HEK293 (cell line): ENCODE results near the gene MCM10.

ENCODE experiments used
- ATF2 ChIP-seq: fragments of 450-650 bp; formaldehyde crosslinking; IDR thresholded peaks from 2 replicates; pipeline ENCODE4 v1.5.1; 2016; ENCODE audit warnings: missing biosample characterization, missing genetic modification characterization, low read depth
- CTCF ChIP-seq: fragments of 450-650 bp; formaldehyde crosslinking; IDR thresholded peaks from 2 replicates; pipeline ENCODE4 v1.5.1; 2016; ENCODE audit warnings: missing biosample characterization, missing genetic modification characterization
- KLF10 ChIP-seq: fragments of 450-650 bp; IDR thresholded peaks from 2 replicates; pipeline ENCODE4 v1.5.1; 2018; ENCODE audit warnings: missing biosample characterization, mild to moderate bottlenecking, missing genetic modification characterization
- SETDB1 ChIP-seq: IDR thresholded peaks from one replicate; pipeline ENCODE4 v1.6.1; 2017; ENCODE audit warnings: mild to moderate bottlenecking, low read length, moderate library complexity, mixed read lengths; ENCODE audit not compliant: insufficient read length
- YY1 ChIP-seq: fragments of 450-650 bp; formaldehyde crosslinking; IDR thresholded peaks from 2 replicates; pipeline ENCODE4 v1.5.1; 2018; ENCODE audit warnings: missing biosample characterization, missing genetic modification characterization
- ZBTB1 ChIP-seq: fragments of 450-650 bp; formaldehyde crosslinking; IDR thresholded peaks from 2 replicates; pipeline ENCODE4 v1.5.1; 2016; ENCODE audit warnings: missing biosample characterization, missing genetic modification characterization
- ZNF121 ChIP-seq: fragments of 450-650 bp; formaldehyde crosslinking; IDR thresholded peaks from 2 replicates; pipeline ENCODE4 v1.5.1; 2016; ENCODE audit warnings: missing biosample characterization, missing genetic modification characterization
- ZNF18 ChIP-seq: fragments of 450-650 bp; formaldehyde crosslinking; IDR thresholded peaks from 2 replicates; pipeline ENCODE4 v1.5.1; 2016; ENCODE audit warnings: missing biosample characterization, missing genetic modification characterization
- ZNF600 ChIP-seq: fragments of 450-650 bp; formaldehyde crosslinking; IDR thresholded peaks from 2 replicates; pipeline ENCODE4 v1.5.1; 2016; ENCODE audit warnings: missing biosample characterization, missing genetic modification characterization
- ZNF610 ChIP-seq: fragments of 450-650 bp; formaldehyde crosslinking; IDR thresholded peaks from 2 replicates; pipeline ENCODE4 v1.5.1; 2016; ENCODE audit warnings: missing biosample characterization, missing genetic modification characterization, borderline replicate concordance
- ZNF639 ChIP-seq: fragments of 450-650 bp; formaldehyde crosslinking; IDR thresholded peaks from 2 replicates; pipeline ENCODE4 v1.5.1; 2016; ENCODE audit warnings: missing biosample characterization, missing genetic modification characterization
- ZNF704 ChIP-seq: fragments of 450-650 bp; formaldehyde crosslinking; IDR thresholded peaks from 2 replicates; pipeline ENCODE4 v1.5.1; 2016; ENCODE audit warnings: missing biosample characterization, missing genetic modification characterization

GRCh38 chr10:13247784-13248183 lies 86.4 kb downstream of the MCM10 start:
- TF ChIP-seq CTCF (tag by site-specific recombination) = no peak
- no peak for TF ChIP-seq SETDB1
- no peak for TF ChIP-seq ZNF704 (tag by site-specific recombination)
- TF ChIP-seq YY1 (tag by site-specific recombination) = no peak
- no peak for TF ChIP-seq ZNF121 (tag by site-specific recombination)
- no peak for TF ChIP-seq ZNF639 (tag by site-specific recombination)
- TF ChIP-seq ZBTB1 (tag by site-specific recombination) = no peak
- no peak for TF ChIP-seq ZNF600 (tag by site-specific recombination)
- TF ChIP-seq KLF10 (tag by site-specific recombination) = no peak
- no peak for TF ChIP-seq ZNF610 (tag by site-specific recombination)
- TF ChIP-seq ZNF18 (tag by site-specific recombination) = no peak
- TF ChIP-seq ATF2 (tag by site-specific recombination) = no peak
